ENCODE results near the gene RAET1L.
"Not testable (repeated sequence)": the region's sequence is repeated elsewhere in the genome, so short reads cannot be mapped to it uniquely, and the experiment has no call there.

Gene RAET1L

DNA sequence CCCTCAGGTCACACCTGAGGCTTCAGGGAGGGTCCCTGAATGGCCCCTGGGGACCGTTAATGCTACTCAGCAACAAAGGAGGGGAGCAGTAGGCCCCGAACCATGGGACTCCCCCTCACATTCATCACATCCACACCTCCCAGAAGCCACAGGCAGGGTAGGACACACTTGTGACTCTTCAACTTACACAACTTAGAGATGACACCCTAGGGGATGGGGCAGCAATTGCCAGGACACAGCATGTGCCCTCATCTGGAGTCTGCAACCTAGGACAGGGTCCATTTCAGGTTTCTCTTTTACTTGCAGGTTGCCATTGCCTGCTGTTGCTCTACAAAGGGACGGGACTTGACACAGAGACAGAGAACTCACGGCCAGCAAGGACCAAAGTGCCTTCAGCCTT, 42.8 kb upstream of the RAET1L start:
- TF ChIP-seq, protein P1, sequence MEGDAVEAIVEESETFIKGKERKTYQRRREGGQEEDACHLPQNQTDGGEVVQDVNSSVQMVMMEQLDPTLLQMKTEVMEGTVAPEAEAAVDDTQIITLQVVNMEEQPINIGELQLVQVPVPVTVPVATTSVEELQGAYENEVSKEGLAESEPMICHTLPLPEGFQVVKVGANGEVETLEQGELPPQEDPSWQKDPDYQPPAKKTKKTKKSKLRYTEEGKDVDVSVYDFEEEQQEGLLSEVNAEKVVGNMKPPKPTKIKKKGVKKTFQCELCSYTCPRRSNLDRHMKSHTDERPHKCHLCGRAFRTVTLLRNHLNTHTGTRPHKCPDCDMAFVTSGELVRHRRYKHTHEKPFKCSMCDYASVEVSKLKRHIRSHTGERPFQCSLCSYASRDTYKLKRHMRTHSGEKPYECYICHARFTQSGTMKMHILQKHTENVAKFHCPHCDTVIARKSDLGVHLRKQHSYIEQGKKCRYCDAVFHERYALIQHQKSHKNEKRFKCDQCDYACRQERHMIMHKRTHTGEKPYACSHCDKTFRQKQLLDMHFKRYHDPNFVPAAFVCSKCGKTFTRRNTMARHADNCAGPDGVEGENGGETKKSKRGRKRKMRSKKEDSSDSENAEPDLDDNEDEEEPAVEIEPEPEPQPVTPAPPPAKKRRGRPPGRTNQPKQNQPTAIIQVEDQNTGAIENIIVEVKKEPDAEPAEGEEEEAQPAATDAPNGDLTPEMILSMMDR (IDR thresholded peaks at IDR 0.05), result no peak
- no peak for TF ChIP-seq ZFX (IDR thresholded peaks at IDR 0.05; ENCODE audit: borderline replicate concordance)
- H3K27ac ChIP-seq, result no peak overlapping the region

DNA sequence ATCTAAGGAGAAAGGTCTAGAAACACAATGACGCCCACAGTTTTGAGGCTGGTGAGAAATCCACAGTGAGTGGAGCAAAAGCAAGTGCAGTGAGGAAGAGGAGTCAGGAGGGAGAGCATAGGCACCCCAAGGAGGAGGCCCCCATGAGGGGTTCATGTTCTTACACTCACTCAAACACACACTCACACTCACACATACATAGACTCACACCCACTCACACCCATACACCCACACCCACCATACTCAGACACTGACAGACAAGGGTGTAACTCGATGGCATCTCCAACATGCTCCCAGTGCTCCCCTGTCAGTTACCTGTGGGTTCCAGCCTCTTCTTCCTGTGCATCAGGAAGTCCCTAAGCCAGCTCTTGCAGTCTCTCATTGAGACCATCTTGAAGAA, 39.8 kb upstream of the RAET1L start:
- no peak for TF ChIP-seq ZFX (IDR thresholded peaks at IDR 0.05; ENCODE audit: borderline replicate concordance)
- TF ChIP-seq, protein P1 (IDR thresholded peaks at IDR 0.05), result no peak
- H3K27ac ChIP-seq, result no peak overlapping the region

DNA sequence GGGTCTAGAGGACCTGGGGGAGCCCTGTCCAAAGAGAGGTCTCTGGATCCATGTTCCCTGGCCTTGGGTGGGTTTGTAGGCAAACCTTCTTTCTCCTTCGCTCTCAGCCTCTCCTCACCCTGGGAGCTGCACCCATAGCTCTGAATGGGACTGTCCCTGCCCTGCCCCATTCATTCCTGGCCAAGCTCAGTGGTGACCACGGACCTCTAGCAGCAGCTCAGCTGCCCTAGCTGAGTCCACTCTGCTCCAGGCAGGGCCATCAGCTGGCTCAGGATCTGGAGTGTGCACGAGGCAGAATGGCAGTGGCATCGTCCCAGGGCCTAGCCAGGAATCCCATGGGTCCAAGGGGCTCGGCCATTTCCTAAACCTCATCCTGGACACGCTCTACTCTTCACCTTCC, 38.3 kb upstream of the RAET1L start:
- no peak for TF ChIP-seq ZFX (IDR thresholded peaks at IDR 0.05; ENCODE audit: borderline replicate concordance)
- TF ChIP-seq, protein P1 (IDR thresholded peaks at IDR 0.05), result no peak
- H3K27ac ChIP-seq, result no peak overlapping the region

DNA sequence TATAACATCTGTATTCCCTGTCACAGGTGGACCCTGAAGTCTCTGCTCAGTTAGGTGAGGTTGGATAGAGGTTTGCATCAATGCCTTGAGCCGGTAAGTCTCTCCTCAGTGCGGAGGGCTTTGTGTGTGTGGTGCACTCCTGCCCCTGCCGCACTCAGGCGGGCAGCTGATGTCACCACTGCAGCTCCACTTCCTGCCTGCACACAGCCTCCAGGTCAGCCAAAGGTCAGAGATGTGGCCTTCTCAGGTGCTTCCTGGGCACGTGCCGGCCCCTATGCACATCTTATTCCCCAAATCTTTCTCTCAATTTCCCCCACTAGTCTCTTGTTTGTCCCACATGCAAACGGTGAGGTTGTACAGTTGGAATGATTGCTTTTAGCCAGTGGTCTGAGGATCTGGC, 34.6 kb upstream of the RAET1L start:
- H3K27ac ChIP-seq, result not testable (repeated sequence)

DNA sequence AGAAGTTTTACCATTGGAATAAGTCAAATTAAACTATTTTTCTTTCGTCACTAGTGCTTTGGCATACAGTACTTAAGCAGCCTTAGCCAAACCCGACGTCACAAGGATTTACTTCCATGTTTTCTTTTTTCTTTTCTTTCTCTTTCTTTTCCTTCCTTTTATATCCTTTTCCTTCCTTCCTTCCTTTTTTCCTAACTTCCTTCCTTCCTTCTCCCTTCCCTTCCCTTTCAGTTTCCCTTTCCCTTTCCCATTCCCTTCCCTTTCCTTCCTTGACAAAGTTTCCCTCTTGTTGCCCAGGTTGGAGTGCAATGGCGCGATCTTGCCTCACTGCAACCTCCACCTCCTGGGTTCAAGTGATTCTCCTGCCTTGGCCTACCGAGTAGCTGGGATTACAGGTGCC, 33.7 kb upstream of the RAET1L start:
- no peak for TF ChIP-seq ZFX (IDR thresholded peaks at IDR 0.05; ENCODE audit: borderline replicate concordance)
- TF ChIP-seq, protein P1 (IDR thresholded peaks at IDR 0.05), result no peak
- no peak overlapping the region for H3K27ac ChIP-seq

DNA sequence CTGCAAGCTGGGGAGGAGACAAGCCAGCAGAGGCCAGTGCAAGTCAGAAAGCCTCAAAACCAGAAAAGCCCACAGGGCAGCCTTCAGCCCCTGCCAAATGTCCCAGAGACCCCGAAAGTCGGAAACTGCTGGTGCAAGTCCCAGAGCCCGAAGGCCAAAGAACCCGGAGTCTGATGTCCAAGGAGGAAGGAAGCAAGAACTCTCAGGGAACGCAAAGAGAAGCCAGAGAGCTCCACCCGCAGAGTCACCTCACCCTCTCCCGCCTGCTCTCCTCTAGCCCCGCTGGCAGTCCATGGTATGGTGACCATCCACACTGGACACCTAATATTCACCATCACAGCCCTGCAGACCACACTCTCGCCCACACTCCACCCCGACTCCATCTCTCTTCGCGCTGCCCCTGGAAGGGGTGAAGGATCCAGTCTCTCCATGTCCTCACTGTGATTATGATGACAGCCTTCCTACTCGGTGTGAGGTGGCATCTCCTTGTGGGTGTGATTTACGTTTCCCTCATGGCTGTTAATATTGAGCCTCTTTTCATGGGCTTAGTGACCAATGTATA, 33.0 kb upstream of the RAET1L start:
- TF ChIP-seq, protein P1 (IDR thresholded peaks at IDR 0.05), result no peak
- no peak for TF ChIP-seq ZFX (IDR thresholded peaks at IDR 0.05; ENCODE audit: borderline replicate concordance)
- H3K27ac ChIP-seq, result no peak overlapping the region

DNA sequence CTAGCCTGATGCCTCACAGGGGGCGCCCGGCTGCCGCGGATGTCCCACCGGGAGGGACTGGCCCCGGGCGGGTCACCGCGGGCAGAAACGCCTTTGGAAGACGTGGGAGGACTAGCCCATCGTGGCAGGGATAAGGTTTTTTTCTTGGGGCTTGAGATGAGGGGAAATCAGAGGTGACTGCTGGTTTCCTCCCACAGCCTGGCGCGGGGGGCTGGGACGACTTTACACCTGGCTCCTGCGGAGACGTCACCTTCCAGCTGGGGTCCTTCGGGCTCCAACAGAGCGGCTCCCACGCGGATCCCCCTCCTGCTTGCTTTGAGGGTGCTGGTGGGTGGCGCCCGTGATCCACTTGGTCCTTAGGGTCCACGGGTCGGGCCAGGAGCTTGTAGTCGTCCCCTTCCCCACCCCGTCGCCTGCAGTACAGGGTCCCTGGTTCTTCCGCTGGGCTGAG, 32.2 kb upstream of the RAET1L start:
- TF ChIP-seq ZFX (IDR thresholded peaks at IDR 0.05; ENCODE audit: borderline replicate concordance), result no peak
- TF ChIP-seq, protein P1 (IDR thresholded peaks at IDR 0.05), result no peak
- no peak overlapping the region for H3K27ac ChIP-seq

DNA sequence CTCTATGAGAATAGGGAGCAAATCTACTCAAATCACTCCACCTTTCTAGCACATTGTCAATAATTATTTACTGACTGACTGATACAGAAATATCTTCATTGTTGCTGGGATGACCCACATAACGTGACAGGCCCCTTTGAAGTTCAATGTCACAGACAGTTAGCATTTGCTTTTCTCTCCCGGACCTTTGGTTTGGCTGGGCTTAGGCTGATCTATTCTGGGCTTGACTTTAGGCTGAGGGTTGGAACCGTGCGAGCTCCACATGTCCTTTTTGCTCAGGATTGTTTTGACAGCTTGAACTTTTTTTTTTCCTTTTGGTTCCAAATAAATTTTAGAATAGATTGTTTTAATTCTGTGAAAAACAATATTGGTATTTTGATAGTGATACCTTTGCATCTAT, 31.6 kb upstream of the RAET1L start:
- TF ChIP-seq, protein P1 (IDR thresholded peaks at IDR 0.05), result no peak
- no peak for TF ChIP-seq ZFX (IDR thresholded peaks at IDR 0.05; ENCODE audit: borderline replicate concordance)
- H3K27ac ChIP-seq, result no peak overlapping the region
